NCI-H510A (cell line): Measurements from ENCODE around the gene PCK1.
A peak's percentile ranks its signal among the peaks of the same experiment; 100 is the strongest.

Experiments
- DNase-seq: peaks from one replicate; lab custom pipeline; 2025; lab: John Stamatoyannopoulos, UW

PCK1 gene

GRCh38 chr20:57588596-57588995 lies 27.7 kb downstream of the PCK1 start:
- no peak for DNase-seq

GRCh38 chr20:57589123-57589727 lies 28.3 kb downstream of the PCK1 start:
- DNase-seq = no peak

- no peak for DNase-seq
These were observed 29.0 kb downstream of the PCK1 start for GRCh38 chr20:57589728-57590484.

GRCh38 chr20:57590485-57591288 lies 29.8 kb downstream of the PCK1 start:
- no peak for DNase-seq

GRCh38 chr20:57591289-57592229 lies 30.6 kb downstream of the PCK1 start:
- DNase-seq = no peak

GRCh38 chr20:57592263-57593092 lies 31.6 kb downstream of the PCK1 start:
- no peak for DNase-seq

GRCh38 chr20:57593134-57593886 lies 32.4 kb downstream of the PCK1 start:
- DNase-seq = no peak

GRCh38 chr20:57594092-57594951 lies 33.4 kb downstream of the PCK1 start:
- DNase-seq = peak; percentile 13

GRCh38 chr20:57595041-57596030 lies 34.4 kb downstream of the PCK1 start:
- no peak for DNase-seq

GRCh38 chr20:57596358-57596757 lies 35.4 kb downstream of the PCK1 start:
- DNase-seq = no peak

GRCh38 chr20:57596998-57597939 lies 36.4 kb downstream of the PCK1 start:
- DNase-seq = peak; percentile 5

GRCh38 chr20:57598060-57598459 lies 37.1 kb downstream of the PCK1 start:
- no peak for DNase-seq

GRCh38 chr20:57598491-57598890 lies 37.6 kb downstream of the PCK1 start:
- no peak for DNase-seq

- no peak for DNase-seq
These were observed 39.7 kb downstream of the PCK1 start for GRCh38 chr20:57600320-57601210.

- no peak for DNase-seq
These were observed 40.3 kb downstream of the PCK1 start for GRCh38 chr20:57601211-57601570.

GRCh38 chr20:57601737-57602136 lies 40.8 kb downstream of the PCK1 start:
- no peak for DNase-seq
